Prostate gland (tissue), 2 donors: ENCODE data around the gene INSL6.

ENCODE experiments used
- CTCF ChIP-seq, 4 experiments: fragments of 200-600 bp in 2 of 4; fragments of 450-650 bp in 2 of 4; sonication (generic) in 2 of 4; IDR thresholded peaks; 1 replicate in 3 of 4; 2 replicates in 1 of 4; pipeline ENCODE4 v1.5.1; 2016 to 2019; ENCODE audit warnings: antibody characterized with exemption in 4 of 4, mild to moderate bottlenecking in 2 of 4, moderate library complexity in 2 of 4
- POLR2A ChIP-seq: fragments of 450-650 bp; IDR thresholded peaks from one replicate; pipeline ENCODE4 v1.6.1; 2016; ENCODE audit warnings: antibody characterized with exemption, mild to moderate bottlenecking
- POLR2AphosphoS5 ChIP-seq: sonication (generic); formaldehyde crosslinking; IDR thresholded peaks from one replicate; pipeline ENCODE4 v1.6.1; 2017; ENCODE audit warnings: antibody characterized with exemption

DNA sequence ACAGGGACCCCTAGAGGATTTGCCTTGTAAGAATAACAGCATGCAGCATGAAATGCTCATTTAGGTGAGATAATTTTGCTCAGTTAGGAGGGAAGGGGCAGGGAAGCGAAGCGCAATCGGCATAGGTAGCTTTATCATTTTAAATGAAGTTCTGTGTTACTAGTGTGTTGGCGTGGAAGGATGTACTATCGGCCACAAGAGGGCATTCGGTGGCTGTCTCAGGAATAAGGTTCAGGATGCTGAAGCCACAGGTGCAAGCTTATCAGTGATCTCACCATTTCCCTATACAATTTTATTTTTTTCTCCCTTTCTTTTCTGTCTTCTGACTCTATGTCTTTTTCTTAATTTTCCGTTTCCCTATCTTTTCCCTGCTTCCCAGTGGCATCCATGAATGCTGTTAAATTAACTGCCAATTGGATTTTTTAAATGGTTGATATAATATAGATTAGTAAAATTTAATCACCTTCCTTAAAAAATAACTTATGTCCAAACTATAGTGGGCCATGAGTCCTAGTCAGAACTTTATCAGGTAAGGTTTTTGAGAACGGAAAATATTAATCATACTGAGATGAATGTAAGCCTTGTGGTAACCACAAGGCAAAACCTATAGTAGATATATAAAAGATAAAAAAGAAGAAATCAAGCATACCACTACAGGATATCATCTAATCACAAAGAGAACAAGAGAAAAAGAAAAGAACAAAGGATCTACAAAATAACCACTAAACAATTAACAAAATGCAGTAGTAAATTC, 1.2 kb upstream of the INSL6 start:
- peak; percentile 31 to 68 (median 62) for TF ChIP-seq CTCF (IDR thresholded peaks at IDR 0.05)
- no peak for TF ChIP-seq POLR2A
- TF ChIP-seq POLR2AphosphoS5, result no peak
